ENCODE measurements around the gene PRR15L. TPM values are rescaled to one million over a fixed set of nuclear protein-coding genes. Genes with fewer than 3 reads are reported as not detected.

Gene PRR15L
- total RNA-seq, 1 experiment from 2014 or later = not detected

DNA sequence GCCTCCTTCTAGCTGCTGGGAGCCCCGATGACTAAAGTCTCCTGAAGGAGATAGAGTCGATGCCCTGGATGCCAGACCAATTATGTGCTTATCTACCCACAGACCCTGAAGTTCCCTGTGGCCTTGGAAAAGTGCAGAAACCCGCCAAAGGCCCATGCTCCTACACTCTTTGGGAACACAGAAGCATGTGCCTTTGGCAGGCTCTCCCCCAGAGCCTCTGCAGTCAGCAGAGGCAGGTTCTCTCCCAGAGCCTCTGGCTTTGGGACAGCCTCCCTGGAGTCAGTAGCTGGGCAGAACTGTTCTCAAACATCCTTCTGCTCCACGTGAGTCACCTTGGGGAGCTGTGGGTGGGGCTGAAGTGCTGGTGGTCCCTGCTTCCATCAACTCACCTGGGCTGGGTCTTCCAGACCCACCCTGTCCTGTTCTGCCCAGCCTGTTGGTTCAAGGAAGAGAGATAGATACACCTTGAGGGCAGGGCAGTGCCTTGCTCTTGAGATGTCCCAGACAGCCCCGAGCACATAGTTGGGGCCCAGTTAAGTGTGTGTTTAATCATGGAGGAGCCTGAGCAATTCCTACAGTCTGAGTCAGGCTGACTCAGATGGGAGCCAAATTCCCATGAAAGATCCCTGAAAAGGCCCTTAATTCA, 10.0 kb upstream of the PRR15L start:
- H3K4me2 ChIP-seq (ENCODE audit: insufficient read depth, insufficient read length, low read length) = no peak overlapping the region
- no peaks in the 10 kb centered on the region for H3K27me3 ChIP-seq (ENCODE audit: insufficient read depth, low read length)
- H3K79me2 ChIP-seq (ENCODE audit: insufficient read depth, low read length) = no peaks in the 10 kb centered on the region
- no peak for DNase-seq
- H3K4me3 Mint-ChIP-seq = no peak overlapping the region
- H3K27me3 Mint-ChIP-seq (ENCODE audit: low read depth) = peaks cover 22% of the 10 kb centered on the region
- no CpG with 5 or more reads among the region's 5 CpGs for WGBS (ENCODE audit: extremely low coverage, insufficient read length, low lambda C conversion rate)
- no peak overlapping the region for H3K27ac ChIP-seq (ENCODE audit: insufficient read length, low read depth, low read length)
- H2BK5ac ChIP-seq (ENCODE audit: insufficient read length, low read length) = no peak overlapping the region
- no peak overlapping the region for H2AK5ac ChIP-seq (ENCODE audit: insufficient read length, low read length)
- H3K23ac ChIP-seq (ENCODE audit: insufficient read length, low read depth, low read length) = no peak overlapping the region
- no peak overlapping the region for H2BK20ac ChIP-seq (ENCODE audit: low read depth, low read length, poor library complexity, severe bottlenecking)
- H2BK15ac ChIP-seq (ENCODE audit: low read depth, low read length) = no peak overlapping the region
- H3K9ac ChIP-seq (ENCODE audit: extremely low read depth, insufficient read length, low read length) = no peak overlapping the region
- H3K9me3 Mint-ChIP-seq = no peaks in the 10 kb centered on the region
- H3K79me1 ChIP-seq (ENCODE audit: insufficient read depth, low read depth, low read length, poor library complexity, severe bottlenecking) = no peaks in the 10 kb centered on the region
- TF ChIP-seq, protein P1, sequence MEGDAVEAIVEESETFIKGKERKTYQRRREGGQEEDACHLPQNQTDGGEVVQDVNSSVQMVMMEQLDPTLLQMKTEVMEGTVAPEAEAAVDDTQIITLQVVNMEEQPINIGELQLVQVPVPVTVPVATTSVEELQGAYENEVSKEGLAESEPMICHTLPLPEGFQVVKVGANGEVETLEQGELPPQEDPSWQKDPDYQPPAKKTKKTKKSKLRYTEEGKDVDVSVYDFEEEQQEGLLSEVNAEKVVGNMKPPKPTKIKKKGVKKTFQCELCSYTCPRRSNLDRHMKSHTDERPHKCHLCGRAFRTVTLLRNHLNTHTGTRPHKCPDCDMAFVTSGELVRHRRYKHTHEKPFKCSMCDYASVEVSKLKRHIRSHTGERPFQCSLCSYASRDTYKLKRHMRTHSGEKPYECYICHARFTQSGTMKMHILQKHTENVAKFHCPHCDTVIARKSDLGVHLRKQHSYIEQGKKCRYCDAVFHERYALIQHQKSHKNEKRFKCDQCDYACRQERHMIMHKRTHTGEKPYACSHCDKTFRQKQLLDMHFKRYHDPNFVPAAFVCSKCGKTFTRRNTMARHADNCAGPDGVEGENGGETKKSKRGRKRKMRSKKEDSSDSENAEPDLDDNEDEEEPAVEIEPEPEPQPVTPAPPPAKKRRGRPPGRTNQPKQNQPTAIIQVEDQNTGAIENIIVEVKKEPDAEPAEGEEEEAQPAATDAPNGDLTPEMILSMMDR (conservative IDR thresholded peaks at IDR 0.05) = no peak
- no peaks in the 10 kb centered on the region for H4K20me1 ChIP-seq (ENCODE audit: control insufficient read depth, insufficient read depth, insufficient read length)
- H3K18ac ChIP-seq (ENCODE audit: insufficient read length, low read depth, low read length) = no peak overlapping the region
- H3K4ac ChIP-seq (ENCODE audit: low read depth, low read length) = no peak overlapping the region
- H2BK12ac ChIP-seq (ENCODE audit: insufficient read length, low read depth, low read length) = no peak overlapping the region
- H3T11ph ChIP-seq (ENCODE audit: low read length) = no peak overlapping the region
- peaks cover 9 to 13% of the 10 kb centered on the region in 2 experiments for H3K4me1 Mint-ChIP-seq
- no peak overlapping the region for H2BK120ac ChIP-seq (ENCODE audit: low read depth, low read length, poor library complexity, severe bottlenecking)
- no peak overlapping the region for H4K5ac ChIP-seq (ENCODE audit: insufficient read length, low read depth, low read length)
- no peaks in the 10 kb centered on the region for H3K9me3 ChIP-seq (ENCODE audit: control insufficient read depth, low read depth, low read length)
- H4K8ac ChIP-seq (replicated peaks; ENCODE audit: insufficient read length, low read depth, low read length) = no peak overlapping the region
- no peak overlapping the region for H2AFZ ChIP-seq (ENCODE audit: low read length)
- H4K91ac ChIP-seq (ENCODE audit: insufficient read length, low read depth, low read length) = no peak overlapping the region
- no peak overlapping the region for H3K14ac ChIP-seq (ENCODE audit: insufficient read depth, low read length)
- H3K36me3 Mint-ChIP-seq (ENCODE audit: insufficient read depth in 1 of 3, low read depth in 3 of 3) = peaks cover 0 to 5% (median 0%) of the 10 kb centered on the region in 3 experiments; a peak in 3 of 7 replicates
- no peak overlapping the region for H3K56ac ChIP-seq (ENCODE audit: insufficient read length, low read depth, low read length)
- H3K27ac Mint-ChIP-seq = no peak overlapping the region
- H3K23me2 ChIP-seq (ENCODE audit: insufficient read length, low read depth, low read length, poor library complexity, severe bottlenecking) = peaks cover 2% of the 10 kb centered on the region
- no peaks in the 10 kb centered on the region for H3K4me1 ChIP-seq (ENCODE audit: insufficient read depth, low read length)
